Liver (tissue), 3 donors: ENCODE data around the gene ANKRD13B.

Source experiments
- CTCF ChIP-seq: fragments of 150-350 bp; IDR thresholded peaks from 2 replicates; pipeline ENCODE4 v1.5.1; 2017; ENCODE audit warnings: improper control_type of control experiment, low read depth, low read length; ENCODE audit not compliant: missing input control
- EGR1 ChIP-seq, 2 donors: IDR thresholded peaks; 2 replicates each; pipeline ENCODE4 v1.6.1; 2016 to 2018; ENCODE audit warnings: antibody characterized with exemption in 2 of 2, low read depth in 2 of 2
- GABPA ChIP-seq, 2 donors: IDR thresholded peaks in 1 of 2; conservative IDR thresholded peaks in 1 of 2; 2 replicates each; pipeline ENCODE4 v1.6.1; 2016; ENCODE audit warnings: antibody characterized with exemption in 2 of 2, mild to moderate bottlenecking in 1 of 2, moderate library complexity in 1 of 2
- HNF4A ChIP-seq, 2 donors: conservative IDR thresholded peaks; 2 replicates each; pipeline ENCODE4 v1.6.1; 2016; ENCODE audit warnings: antibody characterized with exemption in 2 of 2, mild to moderate bottlenecking in 2 of 2
- JUND ChIP-seq, 2 donors: IDR thresholded peaks; 2 replicates each; pipeline ENCODE4 v1.6.1; 2016; ENCODE audit warnings: antibody characterized with exemption in 2 of 2
- RAD21 ChIP-seq, 2 donors: IDR thresholded peaks; 2 replicates each; pipeline ENCODE4 v1.6.1; 2016; ENCODE audit warnings: antibody characterized with exemption in 2 of 2, mild to moderate bottlenecking in 2 of 2
- REST ChIP-seq: IDR thresholded peaks from 2 replicates; pipeline ENCODE4 v1.6.1; 2016; ENCODE audit warnings: antibody characterized with exemption, mild to moderate bottlenecking
- RXRA ChIP-seq, 2 donors: IDR thresholded peaks; 2 replicates each; pipeline ENCODE4 v1.6.1; 2017 to 2018; ENCODE audit warnings: antibody characterized with exemption in 2 of 2, mild to moderate bottlenecking in 1 of 2
- SP1 ChIP-seq: IDR thresholded peaks from 2 replicates; pipeline ENCODE4 v1.6.1; 2018; ENCODE audit warnings: antibody characterized with exemption, mild to moderate bottlenecking
- TAF1 ChIP-seq: conservative IDR thresholded peaks from 2 replicates; pipeline ENCODE4 v1.6.1; 2016; ENCODE audit warnings: antibody characterized with exemption, mild to moderate bottlenecking
- YY1 ChIP-seq: IDR thresholded peaks from 2 replicates; pipeline ENCODE4 v1.6.1; 2016; ENCODE audit warnings: antibody characterized with exemption, mild to moderate bottlenecking
- ZBTB33 ChIP-seq: IDR thresholded peaks from 2 replicates; pipeline ENCODE4 v1.6.1; 2016; ENCODE audit warnings: antibody characterized with exemption
- donor health status: healthy.
- donor health status: healthy.

GRCh38 chr17:29578626-29579485, 14.1 kb upstream of the ANKRD13B start:
- TF ChIP-seq JUND (IDR thresholded peaks at IDR 0.05), result no peak
- no peak for TF ChIP-seq TAF1
- no peak for TF ChIP-seq CTCF
- TF ChIP-seq RXRA (IDR thresholded peaks at IDR 0.05), result no peak
- no peak for TF ChIP-seq ZBTB33
- no peak for TF ChIP-seq SP1
- TF ChIP-seq GABPA (IDR thresholded peaks at IDR 0.05 in 1 of 2, conservative IDR thresholded peaks at IDR 0.05 in 1 of 2), result no peak
- no peak for TF ChIP-seq REST
- TF ChIP-seq YY1, result no peak
- TF ChIP-seq EGR1 (IDR thresholded peaks at IDR 0.05; ENCODE audit: low read depth in 2 of 2), result no peak
- no peak for TF ChIP-seq HNF4A (conservative IDR thresholded peaks at IDR 0.05)
- TF ChIP-seq RAD21 (IDR thresholded peaks at IDR 0.05), result no peak
